GM21737 (cell line): ENCODE data around the gene LAMC3.

ENCODE experiments used
- ATAC-seq: cut with Tn5 transposase; IDR thresholded peaks from one replicate; pipeline ENCODE4 v1.9.1; 2021; ENCODE audit warnings: mild to moderate bottlenecking, moderate library complexity; ENCODE audit not compliant: unreplicated experiment

LAMC3 gene

GRCh38 chr9:131008909-131009618, at the start of gene LAMC3:
Gene LAMC3 (plus strand): TSS chr9:131009174. CDS start chr9:131009215, 41 bp downstream.
- no peak for ATAC-seq

- ATAC-seq: no peak
These were observed 49.1 kb upstream of the LAMC3 start for GRCh38 chr9:130959809-130960334.

GRCh38 chr9:130960522-130961378, 48.2 kb upstream of the LAMC3 start:
- no peak for ATAC-seq

- ATAC-seq: no peak
These were observed 47.3 kb upstream of the LAMC3 start for GRCh38 chr9:130961511-130962300.

GRCh38 chr9:130962418-130963316, 46.3 kb upstream of the LAMC3 start:
- ATAC-seq: no peak

GRCh38 chr9:130963337-130963908, 45.6 kb upstream of the LAMC3 start:
- ATAC-seq: no peak

- ATAC-seq: no peak
These were observed 45.1 kb upstream of the LAMC3 start for GRCh38 chr9:130963916-130964315.

GRCh38 chr9:130965680-130966079, 43.3 kb upstream of the LAMC3 start:
- no peak for ATAC-seq

- ATAC-seq: no peak
These were observed 38.9 kb upstream of the LAMC3 start for GRCh38 chr9:130970052-130970451.

GRCh38 chr9:130970855-130971254, 38.1 kb upstream of the LAMC3 start:
- ATAC-seq: no peak

GRCh38 chr9:130971294-130971849, 37.6 kb upstream of the LAMC3 start:
- ATAC-seq: no peak

- no peak for ATAC-seq
These were observed 36.6 kb upstream of the LAMC3 start for GRCh38 chr9:130972277-130972956.

GRCh38 chr9:130972957-130973685, 35.9 kb upstream of the LAMC3 start:
- no peak for ATAC-seq

GRCh38 chr9:130973686-130974281, 35.2 kb upstream of the LAMC3 start:
- no peak for ATAC-seq

- no peak for ATAC-seq
These were observed 34.3 kb upstream of the LAMC3 start for GRCh38 chr9:130974697-130975096.

- no peak for ATAC-seq
These were observed 33.8 kb upstream of the LAMC3 start for GRCh38 chr9:130975156-130975555.

- ATAC-seq: no peak
These were observed 32.8 kb upstream of the LAMC3 start for GRCh38 chr9:130975932-130976841.
